Stimulated activated CD4-positive, alpha-beta T cell treated with anti-CD3 and anti-CD28 coated beads, Interleukin-4, amount 100 ng/mL, for 48 hours (primary cell): ENCODE results near the gene SFXN4.
"Not testable (repeated sequence)": the region's sequence is repeated elsewhere in the genome, so short reads cannot be mapped to it uniquely, and the experiment has no call there.

Source experiments
- DNase-seq, 2 donors: peaks; one replicate each; pipeline ENCODE4 v3.0.0-alpha.2; 2020; ENCODE audit warnings: low read depth in 2 of 2

The SFXN4 gene

GRCh38 chr10:119107771-119108170, 57.7 kb downstream of the SFXN4 start:
- not testable (repeated sequence) for DNase-seq

- not testable (repeated sequence) for DNase-seq
These were observed 58.4 kb downstream of the SFXN4 start for GRCh38 chr10:119107106-119107505.

- DNase-seq: not testable (repeated sequence)
These were observed 59.6 kb downstream of the SFXN4 start for GRCh38 chr10:119105899-119106298.

GRCh38 chr10:119105155-119105554, 60.4 kb downstream of the SFXN4 start:
- DNase-seq: no peak

GRCh38 chr10:119104654-119105015, 60.9 kb downstream of the SFXN4 start:
- DNase-seq: no peak

GRCh38 chr10:119103903-119104653, 61.4 kb downstream of the SFXN4 start, which contains the start of gene DENND10:
Gene DENND10, plus strand, starts transcription at chr10:119104113. Its CDS starts 30 bp downstream, at chr10:119104143.
- DNase-seq: peak; percentile 71 to 80

- DNase-seq: no peak
These were observed 62.1 kb downstream of the SFXN4 start for GRCh38 chr10:119103241-119103902.

GRCh38 chr10:119101366-119102098, 64.0 kb downstream of the SFXN4 start:
- DNase-seq: no peak

- no peak for DNase-seq
These were observed 64.9 kb downstream of the SFXN4 start for GRCh38 chr10:119100434-119101238.

GRCh38 chr10:119098576-119098975, 66.9 kb downstream of the SFXN4 start:
- no peak for DNase-seq

- not testable (repeated sequence) for DNase-seq
These were observed 68.7 kb downstream of the SFXN4 start for GRCh38 chr10:119096641-119097415.

- no peak for DNase-seq
These were observed 69.9 kb downstream of the SFXN4 start for GRCh38 chr10:119095640-119096039.

- DNase-seq: no peak
These were observed 74.5 kb downstream of the SFXN4 start for GRCh38 chr10:119090968-119091367.
